Glutamatergic neuron (in vitro differentiated cells): ENCODE results near the gene COX19. TPM values are rescaled to one million over a fixed set of nuclear protein-coding genes. Genes with fewer than 3 reads are reported as not detected.

Source experiments
- DNase-seq: peaks from one replicate; pipeline ENCODE4 v3.0.0; 2022
- H3K27ac Mint-ChIP-seq: one replicate; pipeline ENCODE4 v1.8.0; 2020; ENCODE audit warnings: mild to moderate bottlenecking, mixed read lengths, inconsistent platforms; ENCODE audit not compliant: unreplicated experiment
- H3K27me3 Mint-ChIP-seq: one replicate; pipeline ENCODE4 v1.8.0; 2020; ENCODE audit warnings: mild to moderate bottlenecking, moderate library complexity, mixed read lengths, inconsistent platforms; ENCODE audit not compliant: unreplicated experiment
- H3K36me3 Mint-ChIP-seq: one replicate; pipeline ENCODE4 v1.8.0; 2020; ENCODE audit warnings: mild to moderate bottlenecking, mixed read lengths, inconsistent platforms; ENCODE audit not compliant: unreplicated experiment
- H3K4me1 Mint-ChIP-seq: one replicate; pipeline ENCODE4 v1.8.0; 2020; ENCODE audit warnings: mild to moderate bottlenecking, low read depth, mixed read lengths, inconsistent platforms; ENCODE audit not compliant: unreplicated experiment
- H3K4me3 Mint-ChIP-seq: one replicate; pipeline ENCODE4 v1.8.0; 2020; ENCODE audit warnings: mild to moderate bottlenecking, mixed read lengths, inconsistent platforms; ENCODE audit not compliant: unreplicated experiment
- H3K9me3 Mint-ChIP-seq: one replicate; pipeline ENCODE4 v1.8.0; 2020; ENCODE audit warnings: mild to moderate bottlenecking, moderate library complexity, mixed read lengths, inconsistent platforms; ENCODE audit not compliant: unreplicated experiment
- CTCF ChIP-seq: fragments of 200-600 bp; sonication (generic); IDR thresholded peaks from one replicate; pipeline ENCODE4 v1.5.0; 2021; ENCODE audit not compliant: partially characterized antibody, unreplicated experiment
- total RNA-seq: library from RNA; stranded (reverse); fragmentation: NEBNext Ultra II Directional; extraction: Animal tissue kit (Norgen Biotek cat#: 25700); gene quantifications from one replicate; pipeline ENCODE4 v1.2.1, GENCODE V29; 2021; ENCODE audit not compliant: unreplicated experiment

COX19 gene
- total RNA-seq, 1 donor from 2014 or later: 18.4 TPM

GRCh38 chr7:986766-987751 is 11.7 kb upstream of the COX19 start:
- Mint-ChIP-seq H3K4me3 (no peak overlapping the region), H3K9me3 (peaks cover 7% of the 10 kb centered on the region), H3K4me1 (peaks cover 2% of the 10 kb centered on the region), H3K36me3 (no peaks in the 10 kb centered on the region), H3K27me3 (peaks cover 11% of the 10 kb centered on the region), H3K27ac (no peak overlapping the region)
- no peak for DNase-seq
- no peak for TF ChIP-seq CTCF

GRCh38 chr7:985915-986741 is 10.8 kb upstream of the COX19 start:
- Mint-ChIP-seq H3K4me1 (no peaks in the 10 kb centered on the region), H3K4me3 (no peak overlapping the region), H3K36me3 (no peaks in the 10 kb centered on the region), H3K27ac (no peak overlapping the region), H3K27me3 (peaks cover 15% of the 10 kb centered on the region), H3K9me3 (peaks cover 11% of the 10 kb centered on the region)
- no peak for DNase-seq
- TF ChIP-seq CTCF: no peak

GRCh38 chr7:985127-985416 is 9.7 kb upstream of the COX19 start:
- DNase-seq: no peak
- Mint-ChIP-seq H3K36me3 (no peaks in the 10 kb centered on the region), H3K9me3 (peaks cover 11% of the 10 kb centered on the region), H3K4me3 (no peak overlapping the region), H3K4me1 (peaks cover 3% of the 10 kb centered on the region), H3K27ac (no peak overlapping the region), H3K27me3 (peaks cover 18% of the 10 kb centered on the region)
- TF ChIP-seq CTCF: no peak

- no peak for DNase-seq
- H3K4me3 Mint-ChIP-seq: no peak overlapping the region
- peaks cover 3% of the 10 kb centered on the region for H3K4me1 Mint-ChIP-seq
- H3K27me3 Mint-ChIP-seq: peaks cover 16% of the 10 kb centered on the region
- TF ChIP-seq CTCF: no peak
- H3K9me3 Mint-ChIP-seq: peaks cover 11% of the 10 kb centered on the region
- no peak overlapping the region for H3K27ac Mint-ChIP-seq
- H3K36me3 Mint-ChIP-seq: no peaks in the 10 kb centered on the region
Measured at GRCh38 chr7:984361-985126, 9.2 kb upstream of the COX19 start.
